Ishikawa (cell line): ENCODE measurements around the gene AGL.

ENCODE experiments used
- CEBPB ChIP-seq: IDR thresholded peaks from 2 replicates; pipeline ENCODE4 v1.6.1; 2012
- EGR1 ChIP-seq: IDR thresholded peaks from 2 replicates; pipeline ENCODE4 v1.6.1; 2012
- EP300 ChIP-seq: IDR thresholded peaks from 2 replicates; pipeline ENCODE4 v1.6.1; 2012; ENCODE audit warnings: borderline replicate concordance
- FOXM1 ChIP-seq: IDR thresholded peaks from 2 replicates; pipeline ENCODE4 v1.6.1; 2012; ENCODE audit warnings: low read depth, borderline replicate concordance
- RAD21 ChIP-seq: IDR thresholded peaks from 2 replicates; pipeline ENCODE4 v1.6.1; 2012; ENCODE audit warnings: low read depth
- TAF1 ChIP-seq: IDR thresholded peaks from 2 replicates; pipeline ENCODE4 v1.6.1; 2012; ENCODE audit warnings: low read depth, mild to moderate bottlenecking
- TCF12 ChIP-seq: IDR thresholded peaks from 2 replicates; pipeline ENCODE4 v1.6.1; 2012; ENCODE audit warnings: low read depth
- TF ChIP-seq, protein P1 (sequence below): IDR thresholded peaks from 2 replicates; pipeline ENCODE4 v1.6.1; 2012

DNA sequence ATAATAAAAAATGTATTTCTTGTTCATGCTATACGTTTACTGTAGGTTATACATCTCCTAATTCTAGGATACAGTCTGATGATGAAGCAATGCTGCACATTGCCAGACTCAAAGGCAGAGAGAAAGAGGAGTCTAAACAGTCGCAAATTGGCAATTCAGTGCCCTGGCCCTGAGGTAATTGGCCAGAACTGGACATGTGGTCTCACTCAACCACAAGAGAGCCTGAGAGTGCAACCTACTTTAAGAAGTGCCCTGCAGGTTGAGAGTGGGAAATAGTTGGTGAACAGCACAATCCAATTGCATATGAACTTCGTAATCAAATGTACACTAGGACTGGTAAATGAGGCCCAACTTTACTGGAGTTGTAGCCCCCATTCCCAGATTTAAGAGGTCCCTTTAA lies 114.6 kb downstream of the AGL start:
- no peak for TF ChIP-seq EP300
- TF ChIP-seq FOXM1 = no peak
- TF ChIP-seq EGR1 = no peak
- no peak for TF ChIP-seq TAF1
- TF ChIP-seq RAD21 = no peak
- TF ChIP-seq, protein P1, sequence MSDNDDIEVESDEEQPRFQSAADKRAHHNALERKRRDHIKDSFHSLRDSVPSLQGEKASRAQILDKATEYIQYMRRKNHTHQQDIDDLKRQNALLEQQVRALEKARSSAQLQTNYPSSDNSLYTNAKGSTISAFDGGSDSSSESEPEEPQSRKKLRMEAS = no peak
- TF ChIP-seq TCF12 = no peak
- no peak for TF ChIP-seq CEBPB
